OCI-LY1 (cell line): Measurements from ENCODE around the gene TUBGCP2.

ENCODE experiments used
- H2AFZ ChIP-seq: fragments of 200-600 bp; sonication (generic), shearing (Covaris generic); 2 replicates; pipeline ENCODE4 v1.6.0; 2014; ENCODE audit warnings: antibody characterized with exemption, mild to moderate bottlenecking, low read length
- H3F3A ChIP-seq: fragments of 200-600 bp; sonication (generic), shearing (Covaris generic); 2 replicates; pipeline ENCODE4 v1.6.0; 2014; ENCODE audit warnings: mild to moderate bottlenecking, antibody characterized with exemption, low read length, moderate library complexity; ENCODE audit not compliant: insufficient read depth
- H3K27ac ChIP-seq: fragments of 200-600 bp; sonication (generic); 2 replicates; pipeline ENCODE4 v1.5.1; 2014; ENCODE audit warnings: low read length, mixed run types, mild to moderate bottlenecking, low read depth; ENCODE audit not compliant: poor library complexity, severe bottlenecking
- H3K27me3 ChIP-seq: fragments of 200-600 bp; sonication (generic); 2 replicates; pipeline ENCODE4 v1.6.0; 2014; ENCODE audit warnings: antibody characterized with exemption, mild to moderate bottlenecking, low read length, moderate library complexity; ENCODE audit not compliant: insufficient read depth
- H3K36me3 ChIP-seq: fragments of 200-600 bp; sonication (generic); 2 replicates; pipeline ENCODE4 v1.6.1; 2014; ENCODE audit warnings: mild to moderate bottlenecking, antibody characterized with exemption, low read length, moderate library complexity, mixed read lengths; ENCODE audit not compliant: insufficient read depth
- H3K4me1 ChIP-seq: fragments of 200-600 bp; sonication (generic); 2 replicates; pipeline ENCODE4 v1.5.1; 2014; ENCODE audit warnings: mild to moderate bottlenecking, low read length, moderate library complexity; ENCODE audit not compliant: insufficient read depth, severe bottlenecking
- H3K4me2 ChIP-seq: fragments of 200-600 bp; sonication (generic), shearing (Covaris generic); 2 replicates; pipeline ENCODE4 v1.6.1; 2014; ENCODE audit warnings: low read length
- H3K4me3 ChIP-seq: fragments of 200-600 bp; sonication (generic); 2 replicates; pipeline ENCODE4 v1.5.1; 2014; ENCODE audit warnings: low read length, low read depth, mild to moderate bottlenecking, mixed read lengths; ENCODE audit not compliant: poor library complexity, severe bottlenecking
- H3K79me2 ChIP-seq: fragments of 200-600 bp; shearing (Covaris generic); 2 replicates; pipeline ENCODE4 v1.6.1; 2016; ENCODE audit warnings: mixed run types, low read length, mixed read lengths; ENCODE audit not compliant: insufficient read depth
- H3K9ac ChIP-seq: fragments of 200-600 bp; sonication (generic), shearing (Covaris generic); 2 replicates; pipeline ENCODE4 v1.6.1; 2014; ENCODE audit warnings: mild to moderate bottlenecking, low read length, mixed read lengths
- H3K9me2 ChIP-seq: fragments of 200-600 bp; sonication (generic), shearing (Covaris generic); 2 replicates; pipeline ENCODE4 v1.6.1; 2014; ENCODE audit warnings: low read depth, mild to moderate bottlenecking, low read length, mixed read lengths
- H3K9me3 ChIP-seq: fragments of 200-600 bp; shearing (Covaris generic); 2 replicates; pipeline ENCODE4 v1.6.1; 2014; ENCODE audit warnings: low read length, mixed read lengths
- H4K20me1 ChIP-seq: fragments of 200-600 bp; sonication (generic), shearing (Covaris generic); 2 replicates; pipeline ENCODE4 v1.6.0; 2016; ENCODE audit warnings: mild to moderate bottlenecking, low read length; ENCODE audit not compliant: insufficient read depth
- EZH2 ChIP-seq: fragments of 200-600 bp; sonication (generic), shearing (Covaris generic); IDR thresholded peaks from 2 replicates; pipeline ENCODE4 v1.8.0; 2017; ENCODE audit warnings: borderline replicate concordance, mixed run types, mild to moderate bottlenecking, antibody characterized with exemption, low read length, moderate library complexity, mixed read lengths
- TF ChIP-seq, protein P1 (sequence below): fragments of 200-600 bp; sonication (generic), shearing (Covaris generic); IDR thresholded peaks from 2 replicates; pipeline ENCODE4 v1.5.1; 2017; ENCODE audit warnings: mild to moderate bottlenecking, antibody characterized with exemption, low read length, moderate library complexity, mixed read lengths

The TUBGCP2 gene

DNA sequence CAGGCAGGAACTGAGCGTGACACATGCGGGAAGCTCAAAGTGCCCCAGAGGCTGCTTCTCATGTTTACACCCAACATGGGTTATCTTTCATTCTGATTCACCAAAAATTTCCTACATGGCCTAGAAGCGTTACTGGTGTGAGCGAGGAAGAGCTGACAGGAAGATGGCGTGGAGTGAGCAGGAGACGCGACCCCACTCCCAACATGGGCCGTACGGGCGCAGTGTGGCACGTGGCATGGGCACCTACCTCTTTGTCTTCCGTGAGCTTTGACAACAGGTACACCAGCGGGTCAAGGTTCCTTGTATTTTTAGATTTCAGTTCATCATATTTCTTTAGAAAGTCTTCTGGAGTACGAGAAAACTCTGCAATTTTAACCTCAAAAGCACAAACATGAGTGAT is 8.9 kb downstream of the TUBGCP2 start:
- Histone ChIP-seq H3K79me2 (no peaks in the 10 kb centered on the region; the same call in 1 of the 2 replicates), H3K36me3 (peaks cover 65% of the 10 kb centered on the region), H3K9me2 (no peaks in the 10 kb centered on the region), H3K4me1 (no peaks in the 10 kb centered on the region), H3K4me3 (no peak overlapping the region), H3K9ac (no peak overlapping the region), H2AFZ (no peak overlapping the region), H3K27ac (no peak overlapping the region), H4K20me1 (no peaks in the 10 kb centered on the region), H3F3A (no peaks in the 10 kb centered on the region), H3K9me3 (no peaks in the 10 kb centered on the region), H3K4me2 (no peak overlapping the region), H3K27me3 (no peaks in the 10 kb centered on the region)
- no peak for TF ChIP-seq EZH2
- TF ChIP-seq, protein P1, sequence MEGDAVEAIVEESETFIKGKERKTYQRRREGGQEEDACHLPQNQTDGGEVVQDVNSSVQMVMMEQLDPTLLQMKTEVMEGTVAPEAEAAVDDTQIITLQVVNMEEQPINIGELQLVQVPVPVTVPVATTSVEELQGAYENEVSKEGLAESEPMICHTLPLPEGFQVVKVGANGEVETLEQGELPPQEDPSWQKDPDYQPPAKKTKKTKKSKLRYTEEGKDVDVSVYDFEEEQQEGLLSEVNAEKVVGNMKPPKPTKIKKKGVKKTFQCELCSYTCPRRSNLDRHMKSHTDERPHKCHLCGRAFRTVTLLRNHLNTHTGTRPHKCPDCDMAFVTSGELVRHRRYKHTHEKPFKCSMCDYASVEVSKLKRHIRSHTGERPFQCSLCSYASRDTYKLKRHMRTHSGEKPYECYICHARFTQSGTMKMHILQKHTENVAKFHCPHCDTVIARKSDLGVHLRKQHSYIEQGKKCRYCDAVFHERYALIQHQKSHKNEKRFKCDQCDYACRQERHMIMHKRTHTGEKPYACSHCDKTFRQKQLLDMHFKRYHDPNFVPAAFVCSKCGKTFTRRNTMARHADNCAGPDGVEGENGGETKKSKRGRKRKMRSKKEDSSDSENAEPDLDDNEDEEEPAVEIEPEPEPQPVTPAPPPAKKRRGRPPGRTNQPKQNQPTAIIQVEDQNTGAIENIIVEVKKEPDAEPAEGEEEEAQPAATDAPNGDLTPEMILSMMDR, result no peak

DNA sequence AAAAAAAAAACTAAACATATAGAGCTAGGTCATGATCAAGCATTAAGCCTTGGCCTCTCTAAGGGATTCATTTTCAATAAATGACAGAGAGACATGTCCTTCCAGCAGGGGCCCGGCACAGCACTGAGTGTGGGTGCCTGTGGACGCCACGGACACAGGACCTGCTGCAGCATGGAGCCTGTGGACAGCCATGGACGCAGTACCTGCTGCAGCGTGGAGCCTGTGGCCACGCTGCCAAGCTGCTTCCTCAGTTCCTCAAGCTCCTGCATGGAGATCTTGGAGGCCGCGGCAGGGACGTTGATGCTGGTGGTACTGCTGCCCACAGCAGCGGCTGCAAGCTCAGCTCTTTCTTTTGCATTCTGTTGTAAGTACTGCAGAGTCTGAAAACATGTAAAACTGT is 9.4 kb downstream of the TUBGCP2 start:
- H3K9me2 ChIP-seq, result no peaks in the 10 kb centered on the region
- H3F3A ChIP-seq, result no peaks in the 10 kb centered on the region
- no peak overlapping the region for H3K4me2 ChIP-seq
- no peak for TF ChIP-seq EZH2
- TF ChIP-seq, protein P1, result no peak
- H3K9me3 ChIP-seq, result no peaks in the 10 kb centered on the region
- no peaks in the 10 kb centered on the region for H3K27me3 ChIP-seq
- no peaks in the 10 kb centered on the region for H3K4me1 ChIP-seq
- no peak overlapping the region for H3K27ac ChIP-seq
- H2AFZ ChIP-seq, result no peak overlapping the region
- no peaks in the 10 kb centered on the region; the same call in 1 of the 2 replicates for H3K79me2 ChIP-seq
- H3K36me3 ChIP-seq, result peaks cover 70% of the 10 kb centered on the region
- no peak overlapping the region for H3K9ac ChIP-seq
- no peak overlapping the region for H3K4me3 ChIP-seq
- no peaks in the 10 kb centered on the region for H4K20me1 ChIP-seq

DNA sequence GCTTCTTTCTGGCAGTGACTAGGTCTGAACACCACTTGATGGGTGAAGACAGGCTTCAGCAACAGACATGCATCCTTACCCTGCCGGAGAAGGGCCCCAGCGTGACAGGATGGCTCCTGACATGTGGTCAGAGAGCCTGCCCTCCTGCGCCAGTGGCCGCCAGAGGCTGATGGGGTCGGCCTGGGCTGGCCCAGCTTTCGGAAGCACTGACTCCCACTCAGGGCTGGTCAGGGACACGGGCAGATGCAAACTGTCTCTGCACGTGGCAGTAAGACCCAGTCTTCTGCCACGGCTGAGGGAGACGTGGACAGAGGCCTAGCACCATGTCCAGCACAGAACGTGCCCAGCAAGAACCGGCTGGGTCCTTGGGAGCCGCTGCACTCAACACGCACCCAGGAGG is 10.2 kb downstream of the TUBGCP2 start:
- Histone ChIP-seq H3K4me1 (no peaks in the 10 kb centered on the region), H3K9me3 (no peaks in the 10 kb centered on the region), H3K27ac (no peak overlapping the region), H3K36me3 (peaks cover 76% of the 10 kb centered on the region), H3K79me2 (no peaks in the 10 kb centered on the region), H2AFZ (no peak overlapping the region), H3K4me3 (no peak overlapping the region), H3K27me3 (no peaks in the 10 kb centered on the region), H3K9ac (no peak overlapping the region), H3F3A (no peaks in the 10 kb centered on the region), H3K4me2 (no peak overlapping the region), H4K20me1 (no peaks in the 10 kb centered on the region), H3K9me2 (no peaks in the 10 kb centered on the region)
- TF ChIP-seq, protein P1, result no peak
- no peak for TF ChIP-seq EZH2
